Measurements from ENCODE around the gene USP9X.
"Not testable (repeated sequence)": the region's sequence is repeated elsewhere in the genome, so short reads cannot be mapped to it uniquely, and the experiment has no call there.

The USP9X gene

DNA sequence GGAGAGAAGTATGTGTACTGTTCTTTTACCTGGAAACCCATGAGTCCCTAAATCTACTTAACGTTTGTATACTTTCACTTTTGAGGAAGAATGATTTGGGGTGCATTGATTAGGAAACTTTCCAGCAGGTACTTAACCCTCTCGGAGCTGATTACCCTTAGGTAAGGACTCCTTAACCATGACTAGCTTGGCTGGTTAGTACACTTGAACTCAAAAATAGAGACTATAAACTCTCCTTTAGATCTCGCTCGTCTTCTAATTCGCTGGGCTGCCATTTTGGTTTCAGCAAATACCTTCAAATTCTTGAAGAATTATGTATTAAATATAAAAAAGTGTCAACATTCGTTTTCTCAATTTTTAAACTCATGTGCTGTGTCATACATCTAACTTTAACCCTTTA lies 2.0 kb downstream of the USP9X start:
- DNase-seq = no peak

DNA sequence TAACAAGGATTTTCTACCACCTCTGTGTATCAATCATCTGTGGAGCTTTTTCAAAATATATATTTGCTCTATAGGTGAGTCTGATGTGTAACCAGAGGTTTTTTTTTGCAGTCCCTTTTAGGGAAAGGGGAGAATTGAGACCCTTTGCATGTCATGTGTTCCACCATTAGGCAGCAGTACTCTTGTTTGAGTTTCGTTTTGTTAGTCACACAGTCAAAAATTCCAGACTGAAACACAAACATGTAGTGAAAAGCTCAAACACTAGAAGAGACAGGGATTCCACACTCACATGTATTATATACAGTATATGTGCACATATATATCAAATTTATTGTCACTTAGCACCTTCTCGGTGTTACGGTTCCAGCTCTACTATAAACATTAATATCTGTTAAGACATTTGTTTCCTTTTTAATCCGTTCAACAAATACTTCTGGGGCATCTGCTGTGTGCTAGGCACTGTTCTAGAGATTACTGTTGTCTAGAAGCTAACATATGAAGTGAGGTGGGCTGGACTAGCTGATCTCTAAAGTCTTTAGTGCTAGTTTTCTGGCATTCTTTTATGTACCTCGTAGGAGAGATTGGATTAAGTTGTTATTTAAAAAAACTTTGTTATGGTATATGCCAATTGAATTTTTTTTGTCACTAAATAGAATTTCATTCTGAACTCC lies 5.5 kb downstream of the USP9X start:
- DNase-seq = no peak

DNA sequence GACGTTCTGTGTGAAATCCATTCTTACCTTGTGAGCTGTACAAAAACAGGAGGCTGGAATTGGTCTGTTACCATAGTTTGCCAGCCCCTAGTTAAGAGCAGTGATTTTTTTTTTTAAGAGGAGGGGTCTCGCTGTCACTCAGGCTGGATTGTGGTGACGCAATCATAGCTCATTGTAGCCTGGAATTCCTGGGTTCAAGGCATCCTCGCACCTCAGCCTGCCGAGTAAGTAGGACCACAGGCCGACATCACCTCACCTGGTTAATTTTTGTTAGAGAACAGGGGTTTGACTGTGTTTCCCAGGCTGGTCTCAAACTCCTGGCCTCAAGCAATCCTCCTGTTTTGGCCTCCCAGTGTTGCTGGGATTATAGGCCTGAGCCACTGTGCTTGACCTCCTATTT lies 7.5 kb downstream of the USP9X start:
- no peak for DNase-seq

DNA sequence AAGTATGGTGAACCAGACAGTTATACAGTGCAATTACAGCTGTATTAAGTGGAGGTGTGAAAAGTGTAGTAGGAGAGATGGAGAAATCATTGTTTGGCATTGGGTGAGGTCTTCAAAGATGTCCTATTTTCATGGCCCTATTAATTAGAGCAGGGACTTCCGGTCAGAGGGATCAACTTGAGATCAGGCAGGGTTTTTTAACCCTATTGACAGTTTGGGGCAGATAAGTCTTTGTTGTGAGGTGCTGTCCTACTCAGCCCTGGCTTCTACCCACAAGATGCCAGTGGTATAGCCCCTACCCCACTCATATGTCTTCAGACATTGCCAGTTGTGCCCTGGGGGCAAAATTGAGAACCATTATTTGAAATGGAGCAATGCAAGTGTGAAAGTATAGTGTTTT lies 9.9 kb downstream of the USP9X start:
- no peak for DNase-seq

DNA sequence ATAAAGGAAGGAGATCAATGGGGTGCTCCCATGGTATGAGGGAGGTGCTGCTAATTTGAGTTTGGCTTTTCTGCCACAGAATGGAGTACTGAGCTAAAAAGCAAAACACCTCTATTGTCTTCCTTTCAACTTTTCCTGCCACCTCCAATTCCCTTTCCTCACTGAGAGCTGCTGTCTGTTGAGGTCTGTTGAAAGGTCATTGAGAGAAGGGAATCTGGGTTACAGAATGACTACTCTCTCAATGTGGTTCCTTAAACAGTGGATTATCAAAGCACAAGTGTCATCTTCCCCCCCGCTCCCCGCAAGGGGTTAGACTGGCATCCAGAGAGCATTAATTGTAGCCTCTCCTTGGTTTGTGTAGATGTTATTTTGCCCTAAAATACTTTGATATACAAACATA lies 10.7 kb downstream of the USP9X start:
- no peak for DNase-seq

DNA sequence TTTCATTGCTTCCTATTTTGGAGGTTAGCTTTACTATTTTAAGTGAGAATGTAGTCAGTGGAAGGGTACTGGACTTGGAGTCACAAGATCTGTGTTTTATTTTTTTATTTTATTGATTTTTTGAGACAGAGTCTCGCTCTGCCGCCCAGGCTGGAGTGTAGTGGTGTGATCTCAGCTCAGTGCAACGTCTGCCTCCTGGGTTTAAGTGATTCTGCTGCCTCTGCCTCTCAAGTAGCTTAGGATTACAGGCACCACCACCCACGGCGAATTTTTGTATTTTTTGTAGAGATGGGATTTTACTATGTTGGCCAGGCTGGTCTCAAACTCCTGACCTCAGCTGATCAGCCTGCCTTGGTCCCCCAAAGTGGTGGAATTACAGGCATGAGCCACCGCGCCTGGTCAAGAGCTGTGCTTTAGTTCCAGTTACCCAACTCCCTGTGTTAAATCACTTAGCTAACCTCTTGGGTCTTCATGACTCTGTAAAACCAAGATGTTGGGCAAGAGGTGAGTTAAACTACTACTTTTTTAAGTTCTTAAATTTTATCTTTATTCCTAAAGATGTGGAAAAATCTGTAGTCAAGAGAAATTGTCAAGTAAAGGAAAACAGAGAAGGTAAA lies 11.2 kb downstream of the USP9X start:
- DNase-seq = no peak

DNA sequence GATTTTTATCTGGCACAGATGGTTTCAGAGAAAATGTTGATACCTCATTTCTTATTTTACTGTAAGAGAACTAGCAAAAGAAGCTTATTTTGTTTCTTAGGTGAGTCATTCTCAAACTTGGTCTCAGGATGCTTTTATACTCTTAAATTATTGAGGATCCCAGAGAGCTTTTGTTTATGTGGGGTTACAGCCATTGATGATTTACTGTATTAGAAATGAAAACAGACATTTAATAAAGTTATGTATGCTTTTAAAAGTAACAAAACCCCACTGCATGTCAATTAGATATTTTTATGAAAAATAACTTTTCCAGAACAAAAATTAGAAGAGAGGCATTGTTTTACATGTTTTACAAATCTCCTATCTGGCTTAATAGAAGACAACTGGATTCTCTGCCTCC lies 12.1 kb downstream of the USP9X start:
- no peak for DNase-seq

DNA sequence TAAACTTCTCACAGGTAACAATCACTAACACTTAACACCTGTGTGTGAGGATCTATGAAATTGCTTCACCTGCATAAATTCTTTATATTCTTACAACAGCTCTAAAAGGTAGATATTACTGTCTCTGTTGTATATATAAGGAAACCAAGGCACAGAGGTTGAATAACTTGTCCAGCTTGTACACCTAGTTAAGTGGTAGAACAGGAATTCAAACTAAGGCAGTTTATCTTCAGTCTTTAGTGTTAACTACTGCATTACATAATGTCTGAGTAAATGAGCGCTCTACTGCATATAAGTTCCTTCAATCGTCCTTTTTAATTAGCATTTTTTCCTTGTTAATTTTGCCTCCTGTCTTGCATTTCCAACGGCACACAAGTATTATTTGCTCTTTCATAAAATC lies 15.0 kb downstream of the USP9X start:
- no peak for DNase-seq

DNA sequence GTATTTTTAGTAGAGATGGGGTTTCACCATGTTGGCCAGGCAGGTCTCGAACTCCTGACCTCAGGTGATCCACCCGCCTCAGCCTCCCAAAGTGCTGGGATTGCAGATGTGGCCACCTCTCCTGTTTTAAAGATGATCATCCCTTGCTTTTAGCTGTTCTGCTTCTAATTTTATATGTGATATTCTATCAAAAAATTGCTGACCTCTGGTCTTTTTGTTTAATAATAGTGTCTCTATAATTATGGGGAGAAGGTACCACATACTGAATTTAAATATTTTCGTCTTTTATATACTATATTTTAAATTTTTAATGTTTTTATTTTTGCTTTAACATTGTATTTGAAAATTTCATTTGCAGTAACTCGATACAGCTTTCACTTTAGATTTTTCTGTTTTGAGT lies 15.6 kb downstream of the USP9X start:
- DNase-seq = no peak

DNA sequence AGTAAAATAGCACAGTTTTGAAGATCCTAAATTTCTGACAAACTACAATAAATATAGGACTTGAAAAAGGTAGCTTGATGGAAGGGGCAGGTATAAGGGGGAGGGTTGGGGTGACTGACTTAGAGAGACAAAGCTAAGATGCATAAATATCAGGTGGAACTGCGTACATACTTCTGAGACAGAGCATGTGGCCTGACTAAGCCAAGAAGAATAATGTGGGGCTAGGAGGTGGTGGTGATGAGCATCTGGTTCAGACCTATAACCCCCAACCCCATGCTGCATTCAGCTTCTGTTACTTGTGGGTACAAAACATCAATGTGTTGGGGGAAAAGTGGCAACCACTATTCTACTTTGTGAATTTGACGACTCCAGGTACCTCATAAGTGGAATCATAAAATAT lies 19.8 kb downstream of the USP9X start:
- DNase-seq = no peak

DNA sequence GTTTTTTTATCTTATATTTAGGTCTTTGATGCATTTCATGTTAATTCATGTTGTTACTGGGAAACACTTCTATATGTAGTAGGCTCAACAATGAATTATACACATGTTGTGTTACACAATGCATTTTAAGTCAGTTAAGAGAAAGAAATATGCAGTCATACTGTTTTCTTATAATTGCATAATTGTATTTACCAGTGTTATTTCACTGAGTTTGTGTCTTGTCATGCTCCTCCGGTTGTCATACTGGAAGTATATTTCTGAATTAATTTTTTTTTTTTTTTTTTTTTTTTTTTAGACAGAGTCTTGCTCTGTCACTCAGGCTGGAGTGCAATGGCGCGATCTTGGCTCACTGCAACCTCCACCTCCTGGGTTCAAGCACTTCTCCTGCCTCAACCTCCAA lies 21.0 kb downstream of the USP9X start:
- DNase-seq = not testable (repeated sequence)

DNA sequence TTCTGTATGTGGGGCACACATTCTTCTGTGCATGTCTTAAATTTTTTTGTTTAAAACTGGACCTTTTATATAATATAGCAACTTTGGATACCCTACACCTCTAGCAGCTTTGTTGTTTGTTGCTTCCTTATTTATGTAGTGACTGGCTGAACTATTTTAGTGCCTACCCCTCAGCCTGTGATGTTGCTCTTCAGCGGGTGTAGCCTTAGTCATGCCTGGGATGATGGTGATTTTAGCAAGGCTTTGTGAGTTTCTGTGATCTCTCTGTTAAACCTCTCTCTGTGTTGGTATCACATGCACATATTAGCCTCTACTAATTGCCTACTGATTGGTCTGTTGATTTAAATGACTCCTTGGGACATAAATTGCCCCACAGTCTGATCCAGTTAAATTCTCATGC lies 22.8 kb downstream of the USP9X start:
- no peak for DNase-seq

DNA sequence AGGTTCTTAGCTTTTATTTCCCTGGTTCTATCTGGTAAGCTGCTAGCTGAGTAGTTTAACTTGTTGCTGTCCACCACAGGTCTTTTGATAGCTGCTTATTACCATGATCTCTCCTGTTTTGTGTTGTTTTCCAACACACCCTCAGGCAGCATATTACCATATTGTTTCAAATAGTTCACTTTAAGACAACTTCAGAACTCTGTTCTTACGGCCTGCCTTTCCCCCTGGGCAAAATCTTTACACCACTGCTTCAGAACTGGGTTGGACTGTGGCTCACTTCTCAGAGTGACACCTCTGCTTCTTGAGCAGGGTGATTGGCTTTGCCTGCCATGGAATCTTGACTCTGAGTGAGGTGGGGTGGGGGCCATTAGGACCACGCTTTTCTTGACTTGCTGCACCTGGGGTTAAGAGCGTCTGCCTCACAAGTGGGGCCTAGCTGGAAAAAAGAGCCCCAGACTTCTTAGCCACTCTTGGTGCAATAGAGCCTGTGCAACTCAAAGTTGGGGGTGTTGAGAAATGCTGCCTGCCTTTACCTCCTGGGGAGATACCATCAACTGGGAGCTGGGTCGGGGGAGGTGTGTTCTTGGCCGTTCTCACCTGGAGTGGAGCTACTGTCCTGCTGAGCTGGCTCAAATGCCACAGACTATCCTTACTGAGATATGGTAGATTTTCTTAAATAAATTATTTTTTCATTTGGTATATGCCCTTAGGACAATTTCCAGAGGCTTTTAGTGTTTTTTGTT lies 23.4 kb downstream of the USP9X start:
- no peak for DNase-seq

DNA sequence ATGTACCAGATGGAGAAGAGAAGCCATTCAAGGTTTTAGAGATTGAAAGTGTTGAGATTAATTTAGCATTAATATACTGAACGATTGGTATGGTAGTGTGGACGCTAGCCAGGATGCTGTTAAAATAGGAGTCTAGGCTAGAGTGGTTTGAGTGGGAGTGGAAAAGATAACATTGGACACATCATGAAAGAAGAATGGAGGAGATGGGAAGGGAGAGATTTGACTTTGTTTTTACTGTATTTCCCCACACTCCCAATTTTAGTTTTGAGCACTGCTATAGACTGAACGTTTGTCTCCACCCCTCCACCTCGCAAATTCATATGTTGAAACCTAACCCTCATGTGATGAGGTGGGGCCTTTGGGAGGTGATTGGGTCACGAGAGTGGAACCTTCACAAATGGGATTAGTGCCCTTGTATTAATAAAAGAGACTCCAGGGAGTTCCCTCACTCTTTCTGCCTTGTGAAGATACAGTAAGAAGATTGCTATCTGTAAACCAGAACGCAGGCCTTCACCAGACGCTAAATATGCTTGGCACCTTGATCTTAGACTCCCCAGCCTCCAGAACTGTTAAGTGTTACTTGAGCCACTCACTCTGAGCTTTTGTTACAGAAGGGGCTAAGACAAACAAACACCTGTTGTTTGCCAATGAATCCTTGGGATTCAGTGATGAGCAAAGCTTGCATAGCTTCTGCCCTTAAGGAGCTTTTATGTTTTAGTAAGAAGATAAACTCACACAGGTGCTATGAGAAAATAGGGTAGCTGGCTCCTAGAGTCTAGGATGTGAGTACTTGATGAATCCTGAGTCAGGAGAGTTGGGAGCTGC lies 25.8 kb downstream of the USP9X start:
- no peak for DNase-seq

DNA sequence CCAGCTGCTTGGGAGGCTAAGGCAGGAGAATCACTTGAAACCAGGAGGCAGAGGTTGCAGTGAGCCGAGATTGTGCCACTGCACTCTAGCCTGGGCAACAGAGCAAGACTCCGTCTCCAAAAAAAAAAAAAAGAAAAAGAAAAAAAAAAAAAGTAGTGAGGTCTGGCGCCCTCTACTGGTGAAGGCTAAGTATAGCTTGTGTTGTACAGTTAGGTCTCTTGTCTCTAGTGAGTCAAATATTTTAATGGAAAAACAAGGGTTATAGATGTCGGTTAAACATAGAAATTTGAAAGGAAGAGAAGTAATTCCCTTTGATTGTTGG lies 29.8 kb downstream of the USP9X start:
- not testable (repeated sequence) for DNase-seq

DNA sequence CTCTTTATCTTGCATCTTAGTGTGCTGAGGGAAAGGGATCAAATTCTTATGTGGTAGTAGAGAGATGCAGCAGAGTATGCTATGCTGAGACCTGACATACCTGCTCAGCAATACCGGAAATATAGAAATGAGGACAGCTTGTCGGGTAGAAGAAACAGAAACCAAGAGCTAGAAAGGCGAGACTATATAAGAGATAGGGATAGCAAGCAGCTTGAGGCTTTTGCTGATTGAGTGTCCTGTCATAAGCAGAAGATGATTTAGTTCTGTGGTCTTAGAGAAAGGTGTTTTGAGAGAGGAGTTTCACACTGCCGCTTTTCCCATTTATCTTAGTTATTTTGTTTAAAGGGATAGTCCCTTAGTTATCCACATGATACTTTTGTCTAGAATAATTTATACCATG lies 31.7 kb downstream of the USP9X start:
- no peak for DNase-seq

DNA sequence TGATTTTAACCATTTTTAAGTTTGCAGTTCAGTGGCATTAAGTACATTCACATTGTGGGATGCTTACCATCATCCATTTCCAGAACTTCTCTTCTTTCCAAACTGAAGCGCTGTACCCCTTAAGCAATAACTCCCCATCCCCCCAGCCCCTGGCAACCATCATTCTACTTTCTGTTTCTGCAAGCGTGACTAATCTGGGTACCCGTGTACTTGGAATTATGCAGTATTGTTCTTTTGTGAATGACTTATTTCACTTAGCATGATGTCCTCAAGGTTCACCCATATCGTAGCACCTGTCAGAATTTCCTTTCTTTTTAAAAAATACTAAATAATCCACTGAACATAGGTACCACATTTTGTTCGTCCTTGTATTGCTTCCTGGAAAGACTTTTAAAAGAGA lies 32.9 kb downstream of the USP9X start:
- peak; percentile 37 for DNase-seq

DNA sequence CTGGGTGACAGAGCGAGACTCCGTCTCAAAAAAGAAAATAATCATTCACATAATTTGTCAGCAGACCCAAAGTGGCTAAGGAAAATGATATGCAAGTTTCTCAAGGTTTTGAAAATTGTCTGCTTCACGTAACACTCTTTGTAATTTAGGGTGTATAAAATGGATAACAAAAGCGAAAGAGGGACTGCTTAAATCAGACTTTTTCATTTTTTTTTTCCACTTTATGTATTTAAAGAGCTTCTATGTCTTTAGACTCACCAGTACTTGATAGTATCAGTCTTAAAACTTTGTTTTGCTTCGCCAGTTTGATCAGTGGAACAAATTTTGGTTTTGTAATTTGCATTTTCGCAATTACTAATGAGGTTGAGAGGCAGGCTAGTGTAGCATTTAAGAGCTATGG lies 34.6 kb downstream of the USP9X start:
- no peak for DNase-seq

DNA sequence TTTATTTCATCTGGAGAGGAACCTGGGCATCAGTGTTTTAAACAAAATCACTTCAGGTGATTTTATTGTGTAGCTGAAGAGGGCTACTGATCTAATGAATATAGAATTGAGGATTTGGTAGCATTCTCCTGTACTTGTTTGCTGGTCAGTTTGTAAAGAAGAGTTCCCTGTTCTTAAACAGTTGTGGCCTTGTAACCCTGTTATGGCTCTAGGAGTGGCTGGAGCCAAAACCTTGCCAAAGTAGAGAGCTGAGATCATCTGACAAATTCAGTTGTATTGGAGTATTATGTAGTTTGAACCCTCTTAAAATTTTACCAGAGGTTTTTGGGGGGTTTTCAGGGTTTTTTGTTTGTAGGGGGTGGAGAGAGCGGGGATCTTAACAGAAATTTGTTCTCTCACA lies 36.5 kb downstream of the USP9X start:
- DNase-seq = no peak

DNA sequence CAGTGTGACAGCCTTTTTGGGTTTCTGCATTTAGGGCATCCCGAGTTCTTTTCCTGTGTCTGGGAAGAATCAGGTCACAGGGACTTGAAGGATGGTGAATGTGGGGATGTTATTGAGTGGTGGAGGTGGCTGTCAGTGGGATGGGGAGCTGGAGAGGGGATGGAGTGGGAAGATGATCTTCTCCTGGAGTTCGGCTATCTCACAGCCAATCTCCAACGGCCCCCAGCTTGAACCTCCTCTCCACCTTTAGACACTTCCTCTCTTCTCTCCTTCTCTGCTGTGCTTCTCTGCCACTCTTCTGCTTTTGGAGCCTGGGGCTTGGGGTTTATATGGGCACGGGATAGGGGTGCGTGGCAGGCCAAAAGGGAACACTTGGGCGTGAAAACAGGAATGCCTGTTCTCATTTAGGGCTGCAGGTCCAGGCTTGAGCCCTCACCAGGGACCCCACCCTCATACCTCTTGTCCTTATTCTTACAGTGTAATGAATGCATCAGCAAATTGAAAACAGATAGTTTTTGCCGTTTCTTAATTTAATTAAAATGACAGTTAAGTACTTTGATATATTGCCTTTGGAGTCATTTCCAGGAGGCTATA lies 37.5 kb downstream of the USP9X start:
- DNase-seq = no peak

DNA sequence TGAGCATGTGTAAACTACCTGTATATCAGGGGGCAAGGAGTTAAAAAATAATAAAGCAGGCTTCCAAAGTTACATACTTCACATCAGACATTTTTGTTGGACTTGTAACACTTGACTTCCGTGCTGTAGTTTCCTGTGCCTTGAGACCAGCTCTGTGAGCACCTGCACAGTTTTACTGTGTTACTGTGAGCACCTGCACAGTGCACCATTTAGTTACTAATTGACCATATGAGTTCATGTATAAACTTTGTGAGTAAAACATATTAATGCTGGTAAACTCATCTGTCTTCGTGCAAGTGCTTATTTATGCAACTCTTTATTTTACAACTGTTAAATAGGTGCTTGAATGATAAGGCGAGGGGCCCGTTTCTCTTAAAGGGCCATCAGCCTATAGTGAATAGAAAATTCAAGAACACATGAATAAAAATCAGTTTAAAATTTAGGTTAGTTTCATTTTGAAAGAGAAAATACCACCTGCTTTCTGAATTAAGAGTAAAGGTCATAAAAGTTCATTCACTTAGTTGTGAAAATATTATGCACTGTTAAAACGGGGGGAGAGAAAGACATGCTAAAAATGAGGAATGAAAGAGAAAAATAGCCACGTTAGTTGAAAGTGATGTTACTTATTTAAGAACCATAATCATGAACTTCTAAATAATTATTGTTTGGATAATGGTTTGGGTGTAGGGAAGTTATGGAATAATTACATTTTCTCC lies 42.4 kb downstream of the USP9X start:
- DNase-seq = no peak

DNA sequence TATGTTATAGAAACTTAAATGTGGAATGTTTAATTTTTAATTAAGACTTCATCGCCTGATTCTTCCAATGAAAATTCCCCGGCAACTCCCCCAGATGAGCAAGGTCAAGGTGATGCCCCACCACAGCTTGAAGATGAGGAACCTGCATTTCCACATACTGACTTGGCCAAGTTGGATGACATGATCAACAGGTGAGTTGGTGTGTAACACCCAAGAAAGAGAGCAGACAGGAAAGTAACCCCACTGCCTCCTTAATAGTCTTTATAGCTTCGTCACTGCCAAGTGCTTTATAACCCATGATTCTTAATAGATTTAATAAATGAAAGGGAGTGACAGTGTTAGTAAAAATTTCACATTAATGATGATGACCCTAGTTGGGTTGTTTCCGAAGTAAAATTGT lies 43.7 kb downstream of the USP9X start:
- no peak for DNase-seq

DNA sequence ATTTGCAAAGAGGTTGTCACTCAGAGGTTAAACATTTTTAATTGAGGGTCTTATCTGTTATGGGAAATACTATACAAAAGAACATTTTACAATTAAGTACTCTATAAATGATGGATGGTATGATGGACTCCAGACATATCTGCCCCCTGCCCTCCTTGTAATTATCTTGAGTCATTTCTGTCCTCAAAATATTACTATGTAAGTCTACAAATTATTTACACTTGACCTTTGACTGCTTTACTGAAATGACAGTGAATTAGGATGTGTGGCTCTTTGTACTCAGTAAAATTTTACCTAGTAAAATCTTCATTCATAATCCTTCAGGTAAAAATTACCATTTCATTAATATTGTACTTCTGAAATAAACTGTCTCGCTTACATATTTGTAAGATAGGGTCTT lies 46.5 kb downstream of the USP9X start:
- DNase-seq = no peak
